Uterus (tissue), 4 donors: ENCODE results near the gene FAM118A. TPM values are rescaled to one million over a fixed set of nuclear protein-coding genes. Genes with fewer than 3 reads are reported as not detected.
"Not testable (repeated sequence)": the region's sequence is repeated elsewhere in the genome, so short reads cannot be mapped to it uniquely, and the experiment has no call there.

Experiments
- DNase-seq, 2 donors: peaks; one replicate each; pipeline ENCODE4 v3.0.0-alpha.2; 2019 to 2020
- H3K27ac ChIP-seq, 2 donors: fragments of 200-600 bp; sonication (generic); 1 replicate in 1 of 2; 2 replicates in 1 of 2; pipeline ENCODE4 v1.5.1; 2016 to 2018
- H3K27me3 ChIP-seq, 2 donors: fragments of 200-600 bp; sonication (generic); one replicate each; pipeline ENCODE4 v1.5.1; 2018 to 2019; ENCODE audit warnings: control low read depth in 1 of 2
- H3K36me3 ChIP-seq, 2 donors: fragments of 200-600 bp; sonication (generic); one replicate each; pipeline ENCODE4 v1.5.1; 2019; ENCODE audit warnings: control low read depth in 1 of 2
- H3K4me1 ChIP-seq, 2 donors: fragments of 200-600 bp; sonication (generic); one replicate each; pipeline ENCODE4 v1.5.1; 2018 to 2019; ENCODE audit warnings: control low read depth in 1 of 2
- H3K4me3 ChIP-seq, 2 donors: fragments of 200-600 bp; sonication (generic); 1 replicate in 1 of 2; 2 replicates in 1 of 2; pipeline ENCODE4 v1.5.1; 2018 to 2019; ENCODE audit warnings: mild to moderate bottlenecking in 1 of 2
- H3K9me3 ChIP-seq, 2 donors: fragments of 200-600 bp; sonication (generic); one replicate each; pipeline ENCODE4 v1.5.1; 2019; ENCODE audit warnings: control low read depth in 1 of 2
- CTCF ChIP-seq, 4 experiments: fragments of 200-600 bp in 2 of 4; fragments of 450-650 bp in 2 of 4; sonication (generic) in 2 of 4; IDR thresholded peaks; one replicate each; pipeline ENCODE4 v1.5.1; 2016 to 2019; ENCODE audit warnings: antibody characterized with exemption in 4 of 4, mild to moderate bottlenecking in 2 of 4, moderate library complexity in 1 of 4
- POLR2A ChIP-seq, 2 donors: fragments of 450-650 bp; IDR thresholded peaks; one replicate each; pipeline ENCODE4 v1.6.1; 2016; ENCODE audit warnings: antibody characterized with exemption in 2 of 2, mild to moderate bottlenecking in 1 of 2, moderate library complexity in 1 of 2
- intact Hi-C: fragments of 100-400 bp; cut with DNase I; formaldehyde crosslinking; loops from one replicate; pipeline ENCODE4 v1.15.1; 2023; ENCODE audit warnings: low total_unique reads
- total RNA-seq, 4 donors: library from RNA; depleted of rRNA in 3 of 4; stranded (reverse); fragments of >200 nt in 3 of 4; gene quantifications; one replicate each; pipeline versions ENCODE4 v1.1.0 to v1.2.4, GENCODE V29; 2014 to 2023
- donor health status: DM: yes; HTN: yes; CAD: no.

The FAM118A gene
- total RNA-seq, 4 donors from 2014 or later, result 16.5 to 97.9 (median 46.7) TPM

GRCh38 chr22:45357490-45357889 lies 47.8 kb downstream of the FAM118A start:
- DNase-seq, result no peak
- H3K4me3 ChIP-seq, result no peak overlapping the region
- no peaks in the 10 kb centered on the region for H3K36me3 ChIP-seq
- TF ChIP-seq CTCF (IDR thresholded peaks at IDR 0.05) (no peak), POLR2A (IDR thresholded peaks at IDR 0.05) (no peak)
- H3K4me1 ChIP-seq, result no peaks in the 10 kb centered on the region
- no peak overlapping the region for H3K27ac ChIP-seq
- H3K9me3 ChIP-seq, result no peaks in the 10 kb centered on the region
- intact Hi-C loops, result no loop called here
- H3K27me3 ChIP-seq, result no peaks in the 10 kb centered on the region

GRCh38 chr22:45358127-45358526 lies 48.4 kb downstream of the FAM118A start:
- intact Hi-C loops, result no loop called here
- H3K36me3 ChIP-seq, result no peaks in the 10 kb centered on the region
- no peaks in the 10 kb centered on the region for H3K4me1 ChIP-seq
- no peak overlapping the region for H3K4me3 ChIP-seq
- no peak for DNase-seq
- TF ChIP-seq CTCF (IDR thresholded peaks at IDR 0.05), result no peak
- no peak for TF ChIP-seq POLR2A (IDR thresholded peaks at IDR 0.05)
- H3K9me3 ChIP-seq, result no peaks in the 10 kb centered on the region
- no peaks in the 10 kb centered on the region for H3K27me3 ChIP-seq
- H3K27ac ChIP-seq, result no peak overlapping the region

GRCh38 chr22:45359627-45360026 lies 49.9 kb downstream of the FAM118A start:
- no peak overlapping the region for H3K27ac ChIP-seq
- no peaks in the 10 kb centered on the region for H3K4me1 ChIP-seq
- no peaks in the 10 kb centered on the region for H3K9me3 ChIP-seq
- H3K27me3 ChIP-seq, result no peaks in the 10 kb centered on the region
- TF ChIP-seq CTCF (IDR thresholded peaks at IDR 0.05) (no peak), POLR2A (IDR thresholded peaks at IDR 0.05) (no peak)
- no peak for DNase-seq
- no peaks in the 10 kb centered on the region for H3K36me3 ChIP-seq
- intact Hi-C loops, result no loop called here
- H3K4me3 ChIP-seq, result no peak overlapping the region

- Histone ChIP-seq H3K4me3 (no peak overlapping the region), H3K36me3 (no peaks in the 10 kb centered on the region), H3K27ac (no peak overlapping the region), H3K27me3 (peaks cover 0 to 6% of the 10 kb centered on the region in 2 donors), H3K9me3 (no peaks in the 10 kb centered on the region), H3K4me1 (no peaks in the 10 kb centered on the region)
- no peak for DNase-seq
- TF ChIP-seq CTCF (IDR thresholded peaks at IDR 0.05) (no peak), POLR2A (IDR thresholded peaks at IDR 0.05) (no peak)
- intact Hi-C loops, result no loop called here
These were observed 57.0 kb downstream of the FAM118A start for GRCh38 chr22:45366713-45367112.

- H3K4me3 ChIP-seq, H3K36me3 ChIP-seq, H3K27ac ChIP-seq, H3K4me1 ChIP-seq, H3K9me3 ChIP-seq, H3K27me3 ChIP-seq, DNase-seq, intact Hi-C loops: not testable (repeated sequence)
These were observed 63.9 kb downstream of the FAM118A start for GRCh38 chr22:45373592-45373991.

- Histone ChIP-seq H3K27me3 (no peaks in the 10 kb centered on the region), H3K9me3 (no peaks in the 10 kb centered on the region), H3K4me3 (no peak overlapping the region), H3K4me1 (no peaks in the 10 kb centered on the region), H3K27ac (no peak overlapping the region), H3K36me3 (no peaks in the 10 kb centered on the region)
- no peak for DNase-seq
- intact Hi-C loops, result no loop called here
- TF ChIP-seq CTCF (IDR thresholded peaks at IDR 0.05) (no peak), POLR2A (IDR thresholded peaks at IDR 0.05) (no peak)
These were observed 66.3 kb downstream of the FAM118A start for GRCh38 chr22:45376009-45376408.
